NCI-H1694 treated with DMSO at 0.1 percent for 48 hours (cell line): ENCODE data around the gene PFKFB4.
A peak's percentile ranks its signal among the peaks of the same experiment; 100 is the strongest.
"Not testable (repeated sequence)": the region's sequence is repeated elsewhere in the genome, so short reads cannot be mapped to it uniquely, and the experiment has no call there.

Source experiments
- DNase-seq: peaks from one replicate; lab custom pipeline; 2025; lab: John Stamatoyannopoulos, UW

Gene PFKFB4

DNA sequence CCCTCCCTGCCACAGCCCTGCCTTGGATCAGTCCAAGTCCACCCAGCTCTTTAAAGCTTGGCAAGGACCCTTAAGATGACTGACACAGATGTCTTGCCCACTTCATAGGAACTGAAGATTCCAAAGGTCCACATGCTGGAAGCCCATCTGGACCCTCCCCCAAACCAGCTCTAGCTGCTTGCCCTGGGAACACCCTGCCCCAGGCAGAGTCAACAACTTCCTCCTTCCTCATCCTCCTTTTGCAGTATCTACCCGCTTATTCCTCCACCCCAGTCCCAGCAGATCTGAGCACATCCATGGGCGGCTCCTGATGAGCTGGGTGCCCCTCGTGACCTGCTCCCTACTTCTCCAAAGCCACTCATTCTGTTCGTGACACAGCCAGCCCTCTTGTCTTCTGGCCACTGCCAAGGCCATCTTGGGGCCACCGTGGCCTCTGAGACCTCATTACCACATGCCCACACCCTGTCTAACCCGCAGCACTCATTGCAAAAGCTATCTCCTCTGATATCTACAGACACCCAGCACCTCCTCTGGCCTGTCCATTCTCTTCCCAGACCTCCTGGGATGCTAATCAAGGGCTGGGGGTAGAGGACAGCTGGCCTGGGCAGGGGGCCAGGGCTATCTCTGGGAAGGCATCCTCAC is 2.0 kb upstream of the PFKFB4 start:
- DNase-seq: no peak

DNA sequence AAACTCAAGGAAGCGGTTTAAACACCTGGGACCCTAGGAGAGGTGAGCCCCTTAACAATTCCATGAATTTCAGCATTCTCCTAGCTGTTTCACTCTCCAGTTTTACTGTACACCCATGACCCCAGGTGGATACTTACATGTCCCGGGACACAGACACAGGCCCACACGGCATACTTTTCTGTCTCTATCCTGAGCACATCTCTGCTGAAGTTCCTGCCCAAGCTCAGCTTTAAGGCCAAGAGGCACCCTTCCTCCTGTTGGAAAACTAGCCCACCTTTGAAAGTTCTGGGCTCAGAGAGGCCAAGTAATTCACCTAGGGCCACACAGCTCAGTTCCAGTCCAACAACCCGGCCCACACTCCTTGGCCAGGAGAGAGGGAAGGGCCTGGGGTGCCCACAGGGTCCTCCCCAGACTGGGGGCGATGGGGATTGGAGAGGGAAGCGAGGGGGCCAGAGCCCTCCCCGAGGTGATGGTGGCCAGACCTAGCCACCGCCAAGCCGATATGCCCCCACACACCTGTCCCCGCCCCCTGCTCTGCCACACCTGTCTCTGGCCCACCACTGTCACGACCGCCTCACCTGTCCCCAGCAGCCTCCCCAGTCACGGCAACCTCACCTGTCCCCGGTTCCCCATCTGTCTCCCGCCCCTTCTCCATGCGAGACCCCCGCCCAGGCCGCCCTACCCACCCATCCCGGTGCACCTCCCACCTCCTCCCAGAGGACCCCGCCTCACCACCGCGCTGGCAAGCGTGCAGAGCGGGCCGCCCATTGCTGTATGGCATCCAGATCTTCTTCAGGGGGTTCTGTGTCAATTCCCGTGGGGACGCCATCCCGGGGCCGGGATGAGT is 431 bp downstream of the PFKFB4 start:
- DNase-seq: no peak

- DNase-seq: no peak
Observed at GRCh38 chr3:48555231-48555948, 1.2 kb downstream of the PFKFB4 start.

DNA sequence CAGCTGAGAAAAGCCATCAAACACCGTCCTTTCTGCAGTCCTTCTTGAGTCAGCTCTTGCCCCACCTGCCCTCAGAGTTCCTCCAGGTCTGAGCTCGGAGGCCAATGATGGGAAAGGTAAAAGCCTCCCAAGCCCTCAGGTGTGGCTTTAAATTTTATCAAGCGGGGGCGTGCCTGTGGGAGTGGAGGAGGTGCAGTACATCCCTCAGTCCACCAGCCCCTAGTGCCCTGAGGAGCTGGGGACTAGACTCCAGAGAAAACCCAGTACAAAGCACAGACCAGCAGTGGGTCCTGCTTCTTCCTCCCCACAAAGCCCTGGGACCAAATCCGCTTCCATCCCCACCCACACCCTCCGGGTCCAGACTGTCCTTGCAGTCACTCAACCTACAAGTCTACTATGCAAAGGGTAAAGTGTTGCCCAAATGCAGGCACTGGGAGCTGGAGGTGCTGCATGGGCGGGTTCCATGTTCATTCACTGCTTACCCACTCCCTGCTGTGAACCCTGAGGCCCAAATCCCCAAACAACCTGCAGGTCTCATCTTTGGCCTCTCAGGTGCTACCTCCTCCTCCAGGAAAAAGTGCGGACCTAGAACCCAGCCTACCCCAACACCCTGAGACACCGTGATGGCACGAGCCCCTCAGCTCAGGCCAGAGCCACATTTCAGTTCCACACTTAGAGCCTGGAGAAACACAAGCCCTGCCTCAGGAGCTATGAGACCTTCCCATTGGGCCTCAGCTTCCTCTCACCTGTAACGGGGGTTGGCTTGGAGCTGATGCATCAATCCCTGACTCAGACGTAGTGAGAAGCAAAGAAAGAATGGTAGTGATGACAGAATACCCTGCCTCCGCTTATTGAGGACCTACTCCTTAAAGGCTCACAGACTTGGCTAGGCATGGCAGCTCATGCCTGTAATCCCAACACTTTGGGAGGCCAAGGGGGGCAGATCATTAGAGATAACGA is 2.4 kb downstream of the PFKFB4 start:
- no peak for DNase-seq

DNA sequence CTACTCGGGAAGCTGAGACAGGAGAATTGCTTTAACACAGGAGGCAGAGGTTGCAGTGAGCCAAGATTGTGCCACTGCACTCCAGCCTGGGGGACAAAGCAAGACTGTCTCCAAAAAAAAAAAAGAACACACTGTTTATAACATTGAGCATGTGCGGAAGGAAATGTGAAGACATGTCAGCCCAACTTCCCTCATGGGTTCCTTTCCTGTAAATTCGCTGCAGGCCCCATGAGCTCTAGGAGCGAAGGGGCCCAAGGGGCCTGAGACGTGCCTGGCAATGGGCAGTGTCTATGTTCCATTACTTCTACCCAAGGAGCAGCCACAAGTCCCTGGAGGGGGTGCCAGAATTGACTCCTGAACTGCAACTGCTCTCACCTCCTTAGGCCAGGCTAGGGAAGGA is 3.2 kb downstream of the PFKFB4 start:
- DNase-seq: no peak

DNA sequence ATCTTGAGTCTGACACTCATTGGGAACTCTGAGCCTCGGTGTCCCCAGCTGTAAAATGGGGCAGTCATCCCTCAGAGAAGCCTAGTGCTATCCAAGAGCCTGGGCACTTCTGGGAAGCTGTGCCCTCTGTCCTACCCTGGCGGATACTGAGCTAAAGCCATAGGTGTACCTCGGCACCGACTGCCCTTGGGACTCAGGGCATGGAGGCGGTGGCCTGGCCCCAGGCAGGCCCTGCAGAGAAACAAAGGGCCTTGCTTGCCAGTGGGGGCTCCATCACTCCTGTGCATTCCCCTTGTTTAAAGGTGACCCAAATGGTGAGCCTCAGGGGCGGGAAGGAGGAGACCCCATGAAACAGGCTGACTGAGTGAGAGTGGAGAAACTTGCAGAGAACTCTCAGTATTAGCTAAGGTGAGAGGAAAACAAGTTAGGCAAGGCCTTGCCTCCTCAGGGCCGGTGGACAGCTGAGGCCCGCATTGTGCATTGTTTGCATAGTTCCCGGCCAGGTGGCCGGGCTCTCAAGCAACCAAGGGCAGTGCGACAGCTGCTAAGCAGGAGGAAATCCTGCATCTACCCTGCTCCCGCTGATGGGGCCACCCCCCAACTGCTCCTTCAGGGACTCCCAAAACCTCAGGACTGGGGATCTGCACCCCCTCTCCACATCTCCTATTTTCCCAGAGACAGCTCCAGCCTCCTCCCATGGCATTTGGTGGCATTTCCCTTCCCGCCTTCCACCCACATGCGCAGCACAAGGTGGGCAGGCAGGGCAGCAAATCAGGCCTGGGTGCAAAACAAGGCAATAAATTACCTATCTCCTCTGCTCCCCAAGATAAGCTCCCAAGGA is 4.3 kb downstream of the PFKFB4 start:
- DNase-seq: no peak

- DNase-seq: not testable (repeated sequence)
Observed at GRCh38 chr3:48551651-48552050, 5.0 kb downstream of the PFKFB4 start.

GRCh38 chr3:48548729-48549705 is 7.6 kb downstream of the PFKFB4 start:
- DNase-seq: no peak

GRCh38 chr3:48548126-48548525 is 8.5 kb downstream of the PFKFB4 start:
- DNase-seq: no peak

GRCh38 chr3:48546203-48546829 is 10.3 kb downstream of the PFKFB4 start:
- no peak for DNase-seq

GRCh38 chr3:48544141-48544540 is 12.5 kb downstream of the PFKFB4 start:
- no peak for DNase-seq

DNA sequence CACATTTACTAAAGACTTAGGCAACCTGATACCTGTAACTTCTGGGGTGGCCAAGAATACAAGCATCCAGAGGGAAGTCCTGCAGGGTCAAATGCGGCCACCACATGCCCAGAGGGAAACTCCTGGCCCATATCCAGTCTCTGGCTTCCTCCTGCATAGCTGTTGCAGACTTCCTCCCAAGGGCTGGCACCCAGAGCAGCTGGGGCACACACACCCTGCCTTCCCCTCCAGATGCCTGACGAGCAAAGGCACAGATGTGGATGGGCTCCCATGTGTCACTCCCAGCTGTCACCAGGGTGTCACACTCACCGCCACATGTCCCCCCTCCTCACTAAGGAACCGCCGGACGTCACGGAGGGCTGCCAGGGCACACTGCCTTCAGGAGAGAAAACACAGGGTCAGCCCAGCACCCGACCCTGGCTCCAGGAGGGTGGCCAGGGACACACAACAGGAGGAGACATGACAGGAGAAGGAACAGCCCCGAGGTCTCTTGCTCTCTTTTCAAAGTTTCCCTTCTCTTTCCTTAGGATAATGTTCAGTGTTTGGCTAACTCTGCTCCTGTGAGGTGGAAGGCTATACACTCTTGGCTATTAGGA is 13.2 kb downstream of the PFKFB4 start:
- peak; percentile 31 for DNase-seq

- DNase-seq: no peak
Observed at GRCh38 chr3:48538451-48538850, 18.2 kb downstream of the PFKFB4 start.

DNA sequence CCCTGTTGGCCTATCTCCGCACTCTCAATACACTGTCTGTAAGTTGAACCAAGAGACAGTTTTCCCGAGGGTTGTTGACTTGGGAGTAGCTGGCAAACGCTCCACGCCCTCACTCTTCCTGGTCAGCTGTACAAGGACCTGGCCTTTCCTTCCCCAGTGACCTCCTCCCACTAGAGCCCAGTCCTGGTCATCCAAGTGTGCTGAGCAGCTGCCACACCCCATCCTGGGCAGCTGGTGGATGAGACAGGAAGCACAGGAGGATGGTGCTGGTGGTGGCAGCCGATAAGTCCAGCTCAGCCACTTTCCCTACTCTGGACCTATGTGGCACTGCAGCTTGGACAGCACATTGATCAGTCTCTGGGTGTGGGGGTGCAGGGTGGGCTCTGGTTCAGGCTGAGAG is 19.8 kb downstream of the PFKFB4 start:
- DNase-seq: no peak

GRCh38 chr3:48536116-48536515 is 20.5 kb downstream of the PFKFB4 start:
- no peak for DNase-seq

DNA sequence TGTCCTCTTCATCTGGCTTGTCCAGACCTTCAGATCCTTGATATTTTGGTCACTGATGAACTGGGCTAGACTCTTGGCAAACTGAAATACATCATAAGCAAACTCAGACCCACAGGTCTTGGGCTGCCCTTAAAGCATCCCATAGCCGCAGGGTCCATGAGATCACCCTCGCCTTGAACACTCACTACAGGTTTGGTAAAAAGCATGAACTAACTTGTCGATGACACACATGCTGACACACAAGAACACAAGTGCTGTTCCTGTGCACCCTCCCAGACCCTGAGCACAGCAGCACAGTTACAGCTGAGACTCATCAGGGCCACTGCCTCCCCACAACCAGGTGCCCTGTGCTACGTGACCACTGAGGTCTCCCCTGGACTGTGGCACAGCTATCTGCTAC is 21.0 kb downstream of the PFKFB4 start:
- DNase-seq: no peak

DNA sequence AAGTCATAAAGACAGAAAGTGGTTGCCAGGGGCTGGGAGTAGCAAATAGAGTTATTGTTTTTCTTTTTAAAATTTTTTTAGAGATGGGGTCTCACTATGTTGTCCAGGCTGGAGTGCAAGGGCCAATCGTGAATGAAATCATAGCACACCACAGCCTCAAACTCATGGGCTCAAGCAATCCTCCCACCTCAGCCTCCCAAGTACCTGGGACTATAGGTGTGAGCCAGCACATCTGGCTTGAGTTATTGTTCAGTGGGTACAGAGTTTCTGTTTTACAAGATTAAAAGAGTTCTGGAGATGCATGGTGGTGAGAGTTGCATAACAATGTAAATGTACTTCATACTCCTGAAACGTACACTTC is 23.6 kb downstream of the PFKFB4 start:
- no peak for DNase-seq

DNA sequence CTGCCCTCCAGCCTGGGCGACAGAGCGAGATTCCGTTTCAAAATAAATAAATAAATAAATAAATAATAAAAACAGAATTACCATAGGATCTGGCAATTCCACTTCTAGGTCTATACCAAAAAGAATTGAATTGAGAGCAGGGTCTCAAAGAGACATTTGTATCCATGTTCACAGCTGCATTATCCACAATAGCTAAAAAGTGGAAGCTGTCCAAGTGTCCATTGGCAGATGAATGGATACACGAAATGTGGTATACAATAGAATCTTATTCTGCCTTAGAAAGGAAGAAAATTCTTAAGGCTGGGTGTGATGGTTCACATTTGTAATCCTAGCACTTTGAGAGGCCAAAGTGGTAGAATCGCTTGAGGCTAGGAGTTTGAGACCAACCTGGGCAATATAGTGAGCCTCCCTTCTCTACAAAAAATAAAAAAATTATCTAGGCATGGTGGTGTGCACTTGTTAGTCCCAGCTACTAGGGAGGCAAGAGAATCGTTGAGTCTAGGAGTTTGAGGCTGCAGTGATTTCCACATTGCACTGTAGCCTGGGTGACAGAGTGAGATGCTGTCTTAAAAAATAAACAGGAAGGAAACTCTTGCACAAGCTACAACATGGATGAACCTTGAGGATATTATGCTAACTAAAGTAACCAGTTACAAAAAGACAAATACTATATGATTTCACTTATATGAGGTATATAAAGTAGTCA is 24.2 kb downstream of the PFKFB4 start:
- DNase-seq: no peak
